HL-60/S4 (cell line): ENCODE results near the gene CACNA1C.

Source experiments
- in situ Hi-C: fragments of 300-500 bp; cut with MboI; formaldehyde crosslinking; loops from 2 replicates; pipeline ENCODE4 v1.14.3; 2022; ENCODE audit warnings: low sequenced_read_pairs

Gene CACNA1C

DNA sequence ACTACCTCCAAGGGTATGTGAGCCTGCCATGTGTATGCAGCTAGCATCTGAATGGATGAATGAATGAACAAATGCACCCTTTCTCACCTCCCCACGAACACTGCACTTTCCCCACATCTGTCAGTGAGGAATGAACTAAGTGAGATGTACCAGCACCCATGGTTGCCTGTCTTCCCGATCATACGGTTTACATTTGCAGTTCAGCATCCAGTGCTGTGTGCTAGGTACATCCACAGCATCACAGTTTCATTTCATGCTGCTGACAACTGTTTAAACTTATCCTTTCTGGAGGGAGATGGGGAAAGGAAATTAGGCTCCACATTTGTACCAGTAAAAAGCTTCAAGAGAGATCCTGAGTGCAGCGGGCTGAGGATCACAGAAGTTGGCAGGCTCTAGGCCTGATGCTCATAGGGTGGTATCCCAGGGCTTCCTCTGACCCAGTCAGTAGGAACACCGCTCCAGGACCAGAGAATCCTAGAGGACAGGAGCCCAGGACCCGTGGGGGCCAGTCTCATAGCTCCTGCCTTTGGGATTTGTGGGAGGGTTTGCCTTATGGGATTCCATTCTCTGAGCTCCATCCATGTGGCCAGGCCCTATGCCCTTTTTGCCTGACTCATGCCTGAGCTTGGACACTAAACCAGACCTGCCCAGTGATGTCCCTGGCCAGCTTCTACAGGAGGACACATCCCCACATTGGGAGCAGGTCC is 294.5 kb downstream of the CACNA1C start:
- in situ Hi-C loops = no loop called here

DNA sequence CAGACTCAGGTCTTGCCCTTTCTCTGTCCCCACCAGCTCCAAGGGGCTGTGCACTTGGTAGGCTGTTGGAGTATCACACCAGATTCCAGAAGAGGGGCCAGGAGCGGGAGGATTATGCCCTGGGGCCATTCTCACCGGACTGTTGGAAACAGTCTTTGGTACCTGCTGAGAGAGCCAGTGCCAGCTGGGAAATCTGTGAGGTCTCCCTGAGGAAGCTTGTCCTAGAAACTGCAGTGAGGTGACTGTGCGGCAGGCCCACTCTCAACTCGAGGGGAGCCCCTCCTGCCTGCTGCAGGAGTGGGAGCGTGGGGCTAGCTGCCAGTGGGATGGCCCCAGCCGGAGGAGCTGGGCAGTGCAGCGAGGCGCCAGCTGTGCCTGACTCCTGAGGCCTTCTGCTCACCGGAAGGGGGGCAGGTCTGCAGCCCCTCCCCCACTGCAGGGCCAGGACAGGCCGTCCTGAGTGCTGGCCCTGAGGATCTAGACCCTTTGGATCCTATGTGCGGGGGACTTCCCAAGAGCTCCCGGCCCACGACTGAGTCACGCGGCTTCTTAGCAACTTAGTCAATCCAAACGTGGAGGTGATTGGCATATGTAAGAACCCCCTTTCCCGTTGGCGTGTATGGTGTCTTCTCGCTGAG is 295.2 kb downstream of the CACNA1C start:
- in situ Hi-C loops = no loop called here

DNA sequence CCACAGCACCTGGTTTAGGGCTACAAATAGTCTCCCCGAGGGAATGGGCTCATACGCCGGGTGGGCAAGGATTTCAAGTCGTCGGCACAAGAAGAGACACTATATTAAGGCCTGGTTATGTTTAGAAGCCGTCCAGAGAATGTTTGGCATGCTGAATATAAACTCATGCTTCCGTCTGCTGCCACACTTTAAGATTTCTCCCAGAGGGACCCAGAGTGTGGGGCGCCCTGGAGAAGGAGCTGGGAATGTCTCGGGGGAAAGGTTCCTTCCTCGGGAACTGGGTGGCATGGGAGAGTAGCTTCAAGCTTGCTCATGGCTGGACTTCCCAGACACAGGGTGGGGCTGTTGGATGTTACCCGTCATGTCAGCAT is 295.7 kb downstream of the CACNA1C start:
- in situ Hi-C loops = no loop called here

DNA sequence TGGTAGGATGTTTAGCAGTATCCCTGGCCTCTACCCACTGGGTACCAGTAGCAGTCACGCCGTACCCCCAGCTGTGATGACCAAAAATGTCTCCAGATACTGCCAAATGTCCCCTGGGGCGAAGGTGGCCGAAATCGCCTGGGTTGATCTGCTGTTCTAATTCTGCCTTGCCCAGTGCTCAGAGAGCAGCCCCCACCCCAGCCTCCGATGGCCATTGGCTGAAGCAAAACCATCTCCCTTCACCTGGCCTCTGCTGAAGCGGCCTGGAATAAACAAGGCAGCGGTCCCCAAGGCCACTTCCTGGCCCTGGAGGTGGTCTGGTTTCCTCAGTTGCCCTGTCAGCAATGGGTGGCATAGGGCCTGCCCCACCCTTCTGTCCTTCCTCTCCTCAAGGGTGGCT is 298.4 kb downstream of the CACNA1C start:
- in situ Hi-C loops = no loop called here

DNA sequence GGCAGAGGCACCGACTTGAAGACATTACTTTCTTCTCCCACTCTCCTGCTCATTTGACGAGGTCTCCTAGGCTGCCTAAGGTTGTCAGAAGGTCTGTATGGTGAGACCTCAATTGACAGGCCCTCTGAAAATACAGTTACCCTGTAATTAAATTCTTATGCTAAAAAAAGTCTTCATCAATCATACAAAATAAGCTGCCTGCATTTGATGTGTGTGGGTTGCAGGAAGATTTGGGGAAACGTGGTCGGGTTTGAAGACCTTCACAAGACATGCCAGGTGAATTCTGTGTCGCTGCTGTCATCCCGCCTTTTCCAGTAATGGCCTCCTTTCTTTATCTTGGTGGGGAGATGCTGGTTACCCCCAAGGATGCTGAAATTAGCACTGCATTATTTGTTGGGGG is 299.4 kb downstream of the CACNA1C start:
- in situ Hi-C loops = no loop called here

DNA sequence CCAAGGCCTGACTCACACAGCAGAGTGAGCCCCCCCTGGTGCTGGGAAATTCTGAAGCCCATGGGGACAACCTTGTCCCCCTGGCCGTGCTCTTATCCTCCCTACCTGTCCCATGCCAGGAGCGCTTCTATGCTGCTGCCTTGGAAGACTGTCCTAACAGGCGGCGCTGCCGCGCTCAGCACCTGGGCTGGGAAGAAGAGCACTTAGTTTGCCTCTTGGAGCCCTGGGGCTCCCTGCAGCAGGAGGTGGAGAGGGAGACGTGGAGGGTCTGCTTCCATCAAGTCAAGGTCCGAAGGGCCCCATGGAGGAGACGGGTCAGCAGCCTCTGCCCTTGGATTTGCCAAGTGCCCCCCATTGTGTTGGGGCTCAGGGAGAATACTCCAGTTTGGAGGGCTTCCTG is 300.5 kb downstream of the CACNA1C start:
- in situ Hi-C loops = no loop called here

DNA sequence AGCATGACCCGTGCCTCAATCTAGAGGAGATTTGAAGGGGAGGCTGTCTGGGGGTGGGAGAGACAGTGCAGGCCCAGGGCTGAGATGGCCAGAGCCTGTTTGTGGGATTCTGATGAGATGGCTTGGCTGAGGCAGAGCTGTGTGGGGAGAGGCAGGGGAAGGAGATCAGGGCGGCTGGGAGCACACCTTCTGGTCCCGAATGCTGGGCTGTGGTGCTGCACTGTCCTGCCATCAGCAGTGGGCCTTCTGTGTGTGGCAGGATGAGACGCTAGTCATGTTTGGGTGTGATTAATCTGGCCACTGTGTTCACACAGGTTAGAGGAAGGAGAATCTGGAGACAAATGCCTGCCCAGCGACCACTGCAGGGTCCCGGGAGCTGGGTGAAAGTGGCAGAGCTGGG is 300.9 kb downstream of the CACNA1C start:
- in situ Hi-C loops = no loop called here

DNA sequence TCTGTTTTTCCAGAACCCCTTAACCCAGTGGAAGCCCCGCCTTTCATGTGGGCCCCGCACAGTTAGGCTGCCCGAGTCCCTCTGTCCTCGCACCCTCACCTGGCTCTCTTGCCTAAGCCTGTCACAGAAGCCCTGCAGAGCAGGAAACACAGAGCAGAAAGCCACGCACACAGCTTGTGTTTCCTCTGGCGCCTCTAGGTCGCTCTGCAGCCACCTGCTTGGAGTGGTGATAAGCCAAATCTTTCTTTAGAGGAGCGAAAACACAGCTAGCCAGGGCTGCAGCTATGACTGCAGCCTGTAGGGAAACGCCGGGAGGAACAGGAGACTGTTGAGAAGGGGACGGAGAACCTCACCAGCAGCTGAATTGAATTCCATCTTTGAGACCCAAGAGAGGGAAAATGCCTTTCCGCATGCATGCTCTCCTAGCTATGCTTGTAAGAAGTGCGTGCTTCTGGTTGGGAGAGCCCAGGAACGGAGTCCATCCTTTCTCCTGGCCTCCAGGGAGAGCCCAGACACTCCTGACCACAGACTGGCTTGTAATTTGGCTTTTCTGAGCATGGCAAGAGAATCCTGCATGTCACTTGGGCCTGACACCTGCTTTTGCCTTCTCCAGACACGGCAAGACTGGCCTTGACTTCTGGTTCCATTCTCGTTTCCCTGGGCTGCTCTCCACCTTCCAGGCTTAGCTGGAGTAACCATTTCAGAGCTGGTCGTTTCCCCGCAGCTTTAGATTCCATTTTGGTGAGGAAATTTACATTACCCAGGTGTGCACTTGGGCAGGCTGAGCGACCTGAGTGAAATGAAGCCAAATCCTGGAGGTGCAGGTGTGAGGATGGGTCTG is 301.6 kb downstream of the CACNA1C start:
- in situ Hi-C loops = no loop called here

DNA sequence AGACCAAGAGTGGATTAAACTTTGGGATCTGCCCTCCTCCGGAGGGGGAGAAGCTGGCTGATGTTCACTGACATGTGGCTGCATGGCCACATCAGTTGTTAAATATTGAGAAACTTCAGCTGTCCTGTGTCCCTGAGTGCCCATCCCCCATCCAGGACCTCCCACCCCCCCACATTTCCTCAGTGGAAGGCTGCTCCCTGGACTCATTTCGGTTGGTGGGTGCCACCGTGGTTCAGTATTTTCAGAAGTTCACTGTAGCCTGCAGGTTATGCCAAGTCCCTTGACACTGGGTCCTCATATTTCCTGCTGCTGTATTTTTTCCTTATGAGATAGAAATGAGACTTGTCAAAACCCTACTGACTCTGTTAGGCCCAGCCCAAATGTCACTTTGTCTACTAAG is 302.4 kb downstream of the CACNA1C start:
- in situ Hi-C loops = no loop called here

DNA sequence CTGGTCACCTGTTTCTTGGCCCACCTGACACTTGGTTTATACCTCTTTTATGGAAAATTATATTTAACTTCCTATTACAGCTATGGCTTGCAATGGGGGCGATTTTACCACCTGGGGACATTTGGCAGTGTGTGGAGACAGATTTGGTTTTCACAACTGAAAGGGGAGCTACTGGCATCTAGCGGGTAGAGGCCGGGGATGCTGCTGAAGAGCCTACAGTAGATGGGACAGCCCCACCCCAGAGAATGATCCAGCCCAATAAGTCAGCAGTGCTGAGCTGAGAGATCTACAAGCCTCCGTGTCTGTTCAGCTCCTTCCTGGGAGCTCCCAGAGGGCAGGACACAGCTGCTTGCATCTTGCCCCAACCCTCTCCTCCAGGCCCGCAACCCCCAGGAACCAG is 302.8 kb downstream of the CACNA1C start:
- in situ Hi-C loops = no loop called here

DNA sequence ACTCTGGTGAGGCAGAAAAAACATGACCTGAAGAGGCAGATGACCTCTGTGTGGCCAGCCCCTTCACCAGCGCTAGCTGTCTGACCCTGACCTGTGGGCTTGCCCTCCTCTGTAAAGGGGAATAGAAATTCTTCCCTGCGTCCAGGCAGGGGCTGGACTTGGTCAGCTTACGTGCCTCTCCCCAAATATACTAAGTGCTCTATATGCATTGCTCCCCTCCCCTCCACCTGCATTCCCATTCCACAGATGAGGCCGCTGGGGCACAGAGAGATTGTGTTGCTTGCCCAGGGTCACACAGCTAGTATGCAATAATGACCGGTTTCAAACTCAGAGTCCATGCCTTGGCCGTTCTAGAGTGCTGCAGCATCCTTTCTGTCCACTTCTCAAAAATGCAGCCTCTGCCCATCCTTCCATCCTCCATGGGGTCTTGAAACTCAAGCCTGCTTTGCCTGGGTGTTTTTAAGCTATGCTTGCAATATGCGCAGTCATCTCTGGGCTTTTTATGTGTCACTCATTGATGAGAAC is 303.9 kb downstream of the CACNA1C start:
- in situ Hi-C loops = no loop called here

DNA sequence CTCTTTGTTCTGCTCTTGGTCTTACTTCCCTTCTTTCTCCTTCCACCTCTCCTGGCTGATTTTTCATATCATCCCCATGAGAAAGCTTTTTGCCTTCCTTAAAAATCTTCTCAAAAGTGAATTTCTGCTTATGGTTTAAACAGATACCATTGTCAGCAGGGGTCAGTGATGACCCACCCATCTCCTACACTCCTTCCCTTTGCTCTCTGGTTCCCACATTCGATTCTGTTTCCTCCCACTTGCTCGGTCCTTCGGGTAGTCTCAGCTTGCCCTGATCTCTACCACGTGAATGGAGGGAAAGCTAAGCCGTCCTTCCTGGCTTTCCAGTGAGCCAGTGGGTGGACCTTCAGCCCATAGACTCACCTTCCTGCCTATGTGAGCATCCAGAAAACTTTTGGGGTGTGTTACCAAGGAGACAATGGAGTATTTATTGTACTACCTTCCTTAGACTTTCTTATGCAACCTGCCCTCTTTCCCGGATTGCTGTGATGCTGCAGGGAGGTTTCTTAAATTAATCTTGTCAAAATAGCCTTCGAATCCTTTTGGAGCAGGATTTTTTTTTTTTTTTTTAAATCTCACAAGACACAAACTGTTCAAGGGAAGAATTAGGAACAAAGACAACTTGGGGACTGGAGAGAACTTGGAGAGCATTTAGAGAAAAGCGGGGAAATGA is 306.3 kb downstream of the CACNA1C start:
- in situ Hi-C loops = no loop called here

DNA sequence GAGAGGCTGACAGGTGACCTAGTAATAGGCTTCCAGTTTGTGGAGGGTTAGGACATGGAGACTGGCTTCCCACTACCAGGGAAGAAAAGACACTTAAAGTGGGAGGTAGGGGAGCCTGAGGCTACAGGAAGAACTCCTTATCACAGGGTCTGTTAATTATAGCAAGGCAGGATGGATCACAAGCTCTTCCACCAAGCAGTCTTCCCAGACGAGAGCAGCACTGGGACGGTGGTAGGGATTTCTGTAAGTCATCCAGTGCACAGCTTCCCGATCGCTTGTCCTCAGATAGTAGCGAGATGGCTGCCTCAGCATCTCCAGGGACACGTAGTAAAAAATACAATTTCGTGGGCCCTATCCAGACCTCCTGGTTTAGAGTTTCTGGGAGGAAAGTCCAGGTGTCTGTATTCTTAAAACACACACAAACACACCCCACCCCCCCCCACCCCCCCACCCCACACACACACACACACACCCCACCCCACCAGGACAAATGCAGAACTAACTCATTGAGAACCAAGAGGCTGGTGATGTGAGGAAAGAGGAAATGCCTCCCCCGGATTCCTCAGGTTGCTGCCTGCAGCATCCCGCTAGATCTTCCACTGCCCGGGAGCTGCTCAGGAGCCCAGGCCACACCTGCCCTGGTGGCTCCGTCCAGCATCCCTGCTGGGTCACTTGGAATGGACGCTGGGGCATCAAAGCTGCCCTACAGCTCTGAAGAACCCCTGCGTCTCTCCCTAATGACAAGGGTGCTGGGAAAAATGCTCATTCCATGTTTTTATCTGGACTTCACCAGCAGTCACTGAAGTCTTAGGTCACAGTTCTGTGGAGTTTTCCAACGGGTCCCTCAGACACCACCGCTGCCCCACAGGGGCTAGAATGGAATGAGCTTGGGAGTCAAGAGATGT is 307.2 kb downstream of the CACNA1C start:
- in situ Hi-C loops = no loop called here

DNA sequence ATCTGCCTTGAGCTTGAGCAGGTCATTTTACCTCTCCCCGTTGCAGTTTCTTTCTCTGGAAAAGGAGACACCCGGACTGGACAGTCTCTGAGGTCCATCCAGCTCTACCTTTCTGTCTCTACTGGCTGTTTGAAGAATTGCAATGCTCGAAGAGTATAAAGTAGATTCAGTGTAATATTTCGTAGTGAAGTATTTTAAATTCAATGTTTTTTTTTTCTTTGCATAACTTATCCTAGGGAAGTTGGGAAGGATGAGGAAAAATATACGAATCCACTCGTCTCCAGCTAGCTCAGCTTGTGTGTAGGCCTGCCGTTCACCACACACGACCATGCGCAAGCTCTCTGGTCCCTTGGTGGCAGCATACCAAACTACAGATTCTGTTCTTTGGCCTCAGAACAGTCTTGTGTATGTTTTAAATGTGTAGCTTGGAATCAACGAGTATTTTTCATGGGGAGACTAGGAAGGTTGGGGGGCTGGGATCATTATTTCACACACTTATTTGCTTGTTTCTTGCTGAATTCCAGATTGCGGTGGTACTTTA is 307.9 kb downstream of the CACNA1C start:
- in situ Hi-C loops = no loop called here

DNA sequence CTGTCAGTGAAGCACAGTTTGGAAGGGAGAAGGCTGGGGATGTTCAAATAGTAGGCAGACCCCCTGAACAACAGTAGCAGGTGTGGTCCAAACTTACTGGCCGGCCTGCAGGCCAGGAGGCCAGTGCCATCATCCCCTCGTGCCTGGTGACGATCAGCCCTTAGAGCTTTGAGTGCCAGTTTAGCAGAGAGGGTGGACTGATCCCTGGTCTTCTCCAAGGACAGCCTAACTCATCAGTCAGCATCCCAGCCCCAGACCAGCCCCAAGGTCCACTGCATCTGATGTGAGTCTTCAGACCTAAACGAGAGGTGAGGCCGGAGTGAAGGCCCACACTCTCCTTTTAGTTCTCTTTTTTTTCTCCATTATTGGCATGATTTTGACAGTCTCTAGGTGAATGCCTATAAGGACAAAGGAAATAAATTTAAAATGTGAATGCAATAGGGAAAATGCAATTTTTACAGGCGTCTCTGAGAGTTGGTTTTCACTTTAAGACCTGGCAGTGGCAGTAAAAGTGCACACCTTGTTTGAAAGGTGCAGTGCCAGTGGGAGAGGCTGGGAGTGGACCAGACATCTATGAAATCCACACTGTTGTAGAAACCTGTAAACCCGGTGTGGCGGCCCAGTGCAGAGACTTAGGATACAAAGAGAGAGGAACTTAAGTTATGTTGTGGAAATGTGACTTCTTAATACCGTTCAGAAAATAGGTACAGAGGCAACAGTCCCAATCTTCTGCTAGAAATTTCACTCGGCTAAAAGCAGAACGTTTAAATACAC is 311.2 kb downstream of the CACNA1C start:
- in situ Hi-C loops = no loop called here

DNA sequence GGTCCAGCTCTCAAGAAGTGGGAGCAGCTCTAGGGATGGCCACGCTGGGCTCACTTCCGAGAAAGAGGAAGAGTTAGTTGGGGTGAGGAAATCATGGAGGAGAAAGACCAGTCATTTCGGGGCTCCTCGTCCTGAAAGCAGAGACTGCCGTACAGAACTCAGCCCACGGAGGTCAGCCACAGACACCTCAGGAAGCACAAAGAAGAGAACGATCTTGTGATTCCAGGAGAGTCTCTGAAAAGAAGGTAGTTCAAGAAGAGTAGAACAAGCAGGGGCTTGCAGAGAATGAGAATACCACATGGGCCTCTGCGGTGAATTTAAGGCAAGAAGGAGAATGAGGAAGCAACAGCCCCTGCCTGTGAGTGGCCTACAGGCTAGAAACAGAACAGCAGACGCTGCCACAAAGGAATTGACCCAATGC is 311.9 kb downstream of the CACNA1C start:
- in situ Hi-C loops = no loop called here

DNA sequence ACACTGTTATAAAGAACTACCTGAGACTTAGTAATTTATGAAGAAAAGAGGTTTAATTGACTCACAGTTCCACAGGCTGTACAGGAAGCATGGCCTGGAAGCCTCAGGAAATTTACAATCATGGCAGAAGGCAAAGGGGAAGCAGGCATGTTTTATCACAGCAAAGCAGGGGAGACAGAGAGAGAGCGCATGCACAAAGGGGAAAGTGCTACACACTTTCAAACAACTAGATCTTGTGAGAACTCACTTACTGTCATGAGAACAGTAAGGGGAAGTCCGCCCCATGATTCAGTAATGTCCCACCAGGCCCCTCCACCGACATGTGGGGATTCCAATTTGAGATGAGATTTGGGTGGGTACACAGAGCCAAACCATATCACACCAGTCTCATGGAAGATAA is 313.9 kb downstream of the CACNA1C start:
- in situ Hi-C loops = no loop called here

DNA sequence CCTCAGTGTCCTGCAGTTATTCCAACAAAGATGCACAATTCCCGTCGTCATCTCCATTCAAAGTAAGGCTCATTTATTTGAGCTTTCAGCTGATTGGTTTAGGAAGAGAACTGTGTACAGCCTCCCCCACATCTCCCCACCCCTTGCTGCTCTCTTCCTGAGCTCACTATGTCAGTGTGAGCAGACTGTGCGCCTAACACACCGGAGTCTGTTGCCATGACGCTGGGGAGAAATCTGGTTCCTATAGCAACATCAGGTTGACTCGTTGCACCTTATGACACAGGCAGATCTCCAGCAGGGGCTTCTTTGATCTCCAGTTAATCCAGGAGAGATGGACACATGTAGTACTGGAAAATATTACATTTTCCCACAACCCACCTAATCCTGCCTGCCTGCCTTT is 319.4 kb downstream of the CACNA1C start:
- in situ Hi-C loops = no loop called here

DNA sequence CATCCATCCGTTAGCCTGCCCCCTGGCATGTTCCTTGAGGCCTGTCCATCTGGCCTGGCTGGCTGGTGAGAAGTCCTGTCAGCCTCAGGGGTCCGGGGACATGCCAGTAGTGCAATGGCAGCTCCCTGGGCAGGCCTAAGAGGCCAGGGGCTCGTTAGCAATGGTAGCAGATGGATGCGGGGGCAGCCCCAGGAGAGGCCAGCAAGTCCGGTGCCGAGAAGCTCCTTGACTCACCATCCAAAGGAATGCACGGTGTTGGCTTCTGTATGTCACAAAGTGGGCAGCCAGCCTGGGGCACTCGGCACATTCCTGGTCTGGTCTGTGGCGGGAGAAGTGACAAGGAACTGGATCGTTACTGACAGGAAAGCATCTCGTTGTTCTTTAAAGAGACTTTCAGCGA is 319.9 kb downstream of the CACNA1C start:
- in situ Hi-C loops = no loop called here
